IMR-90 (cell line): ENCODE measurements around the gene AMACR.

Source experiments
- CTCF ChIP-seq: conservative IDR thresholded peaks from 2 replicates; pipeline ENCODE4 v1.5.1; 2012; ENCODE audit warnings: mild to moderate bottlenecking, low read depth, low read length, improper control_type of control experiment
- FOS ChIP-seq: fragments of 150-350 bp; IDR thresholded peaks from 2 replicates; pipeline ENCODE4 v1.6.1; 2016; ENCODE audit warnings: low read depth, low read length
- POLR2A ChIP-seq: IDR thresholded peaks from 2 replicates; pipeline ENCODE4 v1.6.1; 2012; ENCODE audit warnings: mild to moderate bottlenecking, low read depth, low read length
- SMC3 ChIP-seq: fragments of 150-350 bp; IDR thresholded peaks from 2 replicates; pipeline ENCODE4 v1.6.1; 2016; ENCODE audit warnings: low read depth, mild to moderate bottlenecking, antibody characterized with exemption, low read length, moderate library complexity

GRCh38 chr5:33985447-33985846 is 22.4 kb downstream of the AMACR start:
- TF ChIP-seq CTCF: no peak
- TF ChIP-seq SMC3: no peak
- no peak for TF ChIP-seq FOS
- no peak for TF ChIP-seq POLR2A
